Ovary (tissue), 9 donors: ENCODE measurements around the gene YPEL1. TPM values are rescaled to one million over a fixed set of nuclear protein-coding genes. Genes with fewer than 3 reads are reported as not detected.

Source experiments
- DNase-seq, 5 donors: peaks; one replicate each; pipeline ENCODE4 v3.0.0-alpha.2; 2019 to 2020
- H3K27ac ChIP-seq, 2 donors: fragments of 200-600 bp; one replicate each; pipeline versions ENCODE4 v1.5.1 to v1.8.0; 2019 to 2022
- H3K27me3 ChIP-seq: fragments of 200-600 bp; one replicate; pipeline ENCODE4 v1.8.0; 2022
- H3K36me3 ChIP-seq: fragments of 200-600 bp; sonication (generic); one replicate; pipeline ENCODE4 v1.5.1; 2019
- H3K4me1 ChIP-seq: one replicate; pipeline ENCODE4 v1.8.1; 2013; ENCODE audit warnings: mild to moderate bottlenecking, moderate library complexity; ENCODE audit not compliant: insufficient read depth
- H3K4me3 ChIP-seq: fragments of 200-600 bp; sonication (generic); one replicate; pipeline ENCODE4 v1.5.1; 2017
- H3K9me3 ChIP-seq, 2 donors: fragments of 200-600 bp in 1 of 2; sonication (generic) in 1 of 2; one replicate each; pipeline versions ENCODE4 v1.5.1 to v1.8.1; 2013 to 2019; ENCODE audit warnings: mild to moderate bottlenecking in 1 of 2, moderate library complexity in 1 of 2
- CTCF ChIP-seq, 3 donors: fragments of 450-650 bp in 2 of 3; fragments of 200-600 bp in 1 of 3; IDR thresholded peaks; one replicate each; pipeline versions ENCODE4 v1.5.1 to v1.8.0; 2016 to 2022; ENCODE audit warnings: antibody characterized with exemption in 3 of 3, mild to moderate bottlenecking in 1 of 3
- EP300 ChIP-seq: sonication (generic); formaldehyde crosslinking; IDR thresholded peaks from one replicate; pipeline ENCODE4 v1.6.1; 2017; ENCODE audit warnings: antibody characterized with exemption
- POLR2A ChIP-seq: fragments of 450-650 bp; IDR thresholded peaks from one replicate; pipeline ENCODE4 v1.6.1; 2017; ENCODE audit warnings: antibody characterized with exemption, mild to moderate bottlenecking, moderate library complexity
- WGBS, 3 donors: extraction: QIAGEN DNeasy Blood & Tissue Kit in 1 of 3; methylation state at CpG; one replicate each; pipeline versions ENCODE4 v1.1.5 to v1.1.7; 2013 to 2017; 5-methylcytosine and 5-hydroxymethylcytosine counted together
- intact Hi-C, 4 donors: fragments of 100-400 bp; cut with DNase I; formaldehyde crosslinking; loops; one replicate each; pipeline versions ENCODE4 v1.11.0 to v1.15.1; 2022 to 2023
- polyA plus RNA-seq, 2 donors: library from polyadenylated mRNA; stranded (reverse); fragments of 200-250 nt in 1 of 2; fragments of 350-450 nt in 1 of 2; fragmentation: Illumina TruSeq in 1 of 2; extraction: RNeasy Lipid Tissue Mini Kit (QIAGEN cat#74804) in 1 of 2; gene quantifications; one replicate each; pipeline ENCODE4 v1.2.3, GENCODE V29; 2013 to 2014
- total RNA-seq, 7 donors: library from RNA; depleted of rRNA in 2 of 7; stranded (reverse); fragments of >200 nt in 2 of 7; fragmentation: NEBNext Ultra II Directional in 3 of 7; extraction: Animal tissue kit (Norgen Biotek cat#: 25700) in 3 of 7; gene quantifications; one replicate each; pipeline versions ENCODE4 v1.1.0 to v1.2.4, GENCODE V29; 2016 to 2023
- donor health status: DM: no; HTN: no; CAD: no; lungs with moderate emphysema.
- donor health status: DM: no; HTN: no; CAD: no.
- donor health status: Bipolar disorder and iron deficiency.
- donor health status: DM: yes; HTN: yes; CAD: no.
- donor health status: DM: no; HTN: no; CAD: no.
- donor health status: DM: yes; HTN: yes; CAD: no.

Gene YPEL1
- total and polyA plus RNA-seq, 9 donors, result 2.9 to 11.4 (median 8.5) TPM

- no peaks in the 10 kb centered on the region for H3K27me3 ChIP-seq
- H3K4me1 ChIP-seq, result no peaks in the 10 kb centered on the region
- TF ChIP-seq POLR2A (no peak), EP300 (no peak), CTCF (IDR thresholded peaks at IDR 0.05) (no peak)
- no peaks in the 10 kb centered on the region for H3K9me3 ChIP-seq
- H3K36me3 ChIP-seq, result no peaks in the 10 kb centered on the region
- no peak for DNase-seq
- intact Hi-C loops, result no loop called here
- no peak overlapping the region for H3K27ac ChIP-seq
- H3K4me3 ChIP-seq, result no peak overlapping the region
- WGBS, 3 donors, result 91 to 93% (median 93%) methylated on average over 16 of the region's 16 CpGs
Measured at GRCh38 chr22:21697021-21697771, 38.4 kb downstream of the YPEL1 start.

GRCh38 chr22:21696115-21696514 is 39.5 kb downstream of the YPEL1 start:
- intact Hi-C loops, result no loop called here
- no peak for DNase-seq
- no peaks in the 10 kb centered on the region for H3K9me3 ChIP-seq
- TF ChIP-seq EP300, result no peak
- no peak for TF ChIP-seq CTCF (IDR thresholded peaks at IDR 0.05)
- no peak for TF ChIP-seq POLR2A
- WGBS, 3 donors, result 86 to 89% (median 88%) methylated on average over 6 of the region's 6 CpGs
- H3K4me1 ChIP-seq, result no peaks in the 10 kb centered on the region
- H3K36me3 ChIP-seq, result no peaks in the 10 kb centered on the region
- H3K27me3 ChIP-seq, result no peaks in the 10 kb centered on the region
- no peak overlapping the region for H3K4me3 ChIP-seq
- no peak overlapping the region for H3K27ac ChIP-seq

GRCh38 chr22:21695430-21696085 is 40.0 kb downstream of the YPEL1 start:
- Histone ChIP-seq H3K4me3 (no peak overlapping the region), H3K27ac (no peak overlapping the region), H3K27me3 (no peaks in the 10 kb centered on the region), H3K4me1 (no peaks in the 10 kb centered on the region), H3K9me3 (no peaks in the 10 kb centered on the region), H3K36me3 (no peaks in the 10 kb centered on the region)
- 80 to 91% (median 88%) methylated on average over 5 to 6 of the region's 6 CpGs for WGBS, 3 donors
- intact Hi-C loops, result no loop called here
- no peak for TF ChIP-seq POLR2A
- no peak for TF ChIP-seq EP300
- DNase-seq, result no peak

- H3K27me3 ChIP-seq, result no peaks in the 10 kb centered on the region
- H3K4me1 ChIP-seq, result no peaks in the 10 kb centered on the region
- H3K27ac ChIP-seq, result no peak overlapping the region
- 73 to 79% (median 75%) methylated on average over 20 of the region's 20 CpGs for WGBS, 3 donors
- DNase-seq, result no peak
- no peak overlapping the region for H3K4me3 ChIP-seq
- no peak for TF ChIP-seq EP300
- TF ChIP-seq CTCF (IDR thresholded peaks at IDR 0.05), result no peak
- TF ChIP-seq POLR2A, result no peak
- intact Hi-C loops, result no loop called here
- no peaks in the 10 kb centered on the region for H3K36me3 ChIP-seq
- H3K9me3 ChIP-seq, result no peaks in the 10 kb centered on the region
Measured at GRCh38 chr22:21694795-21695429, 40.7 kb downstream of the YPEL1 start.

- intact Hi-C loops, result no loop called here
- TF ChIP-seq EP300, result no peak
- no peak for TF ChIP-seq CTCF (IDR thresholded peaks at IDR 0.05)
- TF ChIP-seq POLR2A, result no peak
- Histone ChIP-seq H3K36me3 (no peaks in the 10 kb centered on the region), H3K4me3 (no peak overlapping the region), H3K9me3 (no peaks in the 10 kb centered on the region), H3K27ac (no peak overlapping the region), H3K4me1 (no peaks in the 10 kb centered on the region), H3K27me3 (no peaks in the 10 kb centered on the region)
- 80 to 81% (median 80%) methylated on average over 12 to 14 of the region's 14 CpGs for WGBS, 3 donors
- DNase-seq, result no peak
Measured at GRCh38 chr22:21694394-21694793, 41.2 kb downstream of the YPEL1 start.
